ENCODE results near the gene TRIM58.

GRCh38 chr1:247884797-247885413, 27.9 kb downstream of the TRIM58 start:
- TF ChIP-seq, protein P1, sequence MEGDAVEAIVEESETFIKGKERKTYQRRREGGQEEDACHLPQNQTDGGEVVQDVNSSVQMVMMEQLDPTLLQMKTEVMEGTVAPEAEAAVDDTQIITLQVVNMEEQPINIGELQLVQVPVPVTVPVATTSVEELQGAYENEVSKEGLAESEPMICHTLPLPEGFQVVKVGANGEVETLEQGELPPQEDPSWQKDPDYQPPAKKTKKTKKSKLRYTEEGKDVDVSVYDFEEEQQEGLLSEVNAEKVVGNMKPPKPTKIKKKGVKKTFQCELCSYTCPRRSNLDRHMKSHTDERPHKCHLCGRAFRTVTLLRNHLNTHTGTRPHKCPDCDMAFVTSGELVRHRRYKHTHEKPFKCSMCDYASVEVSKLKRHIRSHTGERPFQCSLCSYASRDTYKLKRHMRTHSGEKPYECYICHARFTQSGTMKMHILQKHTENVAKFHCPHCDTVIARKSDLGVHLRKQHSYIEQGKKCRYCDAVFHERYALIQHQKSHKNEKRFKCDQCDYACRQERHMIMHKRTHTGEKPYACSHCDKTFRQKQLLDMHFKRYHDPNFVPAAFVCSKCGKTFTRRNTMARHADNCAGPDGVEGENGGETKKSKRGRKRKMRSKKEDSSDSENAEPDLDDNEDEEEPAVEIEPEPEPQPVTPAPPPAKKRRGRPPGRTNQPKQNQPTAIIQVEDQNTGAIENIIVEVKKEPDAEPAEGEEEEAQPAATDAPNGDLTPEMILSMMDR (IDR thresholded peaks at IDR 0.05): no peak
- TF ChIP-seq EP300 (IDR thresholded peaks at IDR 0.05) (no peak), POLR2A (IDR thresholded peaks at IDR 0.05; ENCODE audit: low read depth) (no peak), POLR2AphosphoS5 (IDR thresholded peaks at IDR 0.05) (no peak)

Data from esophagus muscularis mucosa (tissue), 4 donors.